GM12874 (cell line): ENCODE results near the gene MPG.

ENCODE experiments used
- TF ChIP-seq, protein P1 (sequence below): IDR thresholded peaks from 2 replicates; pipeline ENCODE4 v1.5.1; 2011; ENCODE audit warnings: low read depth, mild to moderate bottlenecking, control low read depth, low read length, moderate library complexity; ENCODE audit not compliant: insufficient read depth

MPG gene

GRCh38 chr16:62968-63391 lies 15.0 kb upstream of the MPG start:
- TF ChIP-seq, protein P1, sequence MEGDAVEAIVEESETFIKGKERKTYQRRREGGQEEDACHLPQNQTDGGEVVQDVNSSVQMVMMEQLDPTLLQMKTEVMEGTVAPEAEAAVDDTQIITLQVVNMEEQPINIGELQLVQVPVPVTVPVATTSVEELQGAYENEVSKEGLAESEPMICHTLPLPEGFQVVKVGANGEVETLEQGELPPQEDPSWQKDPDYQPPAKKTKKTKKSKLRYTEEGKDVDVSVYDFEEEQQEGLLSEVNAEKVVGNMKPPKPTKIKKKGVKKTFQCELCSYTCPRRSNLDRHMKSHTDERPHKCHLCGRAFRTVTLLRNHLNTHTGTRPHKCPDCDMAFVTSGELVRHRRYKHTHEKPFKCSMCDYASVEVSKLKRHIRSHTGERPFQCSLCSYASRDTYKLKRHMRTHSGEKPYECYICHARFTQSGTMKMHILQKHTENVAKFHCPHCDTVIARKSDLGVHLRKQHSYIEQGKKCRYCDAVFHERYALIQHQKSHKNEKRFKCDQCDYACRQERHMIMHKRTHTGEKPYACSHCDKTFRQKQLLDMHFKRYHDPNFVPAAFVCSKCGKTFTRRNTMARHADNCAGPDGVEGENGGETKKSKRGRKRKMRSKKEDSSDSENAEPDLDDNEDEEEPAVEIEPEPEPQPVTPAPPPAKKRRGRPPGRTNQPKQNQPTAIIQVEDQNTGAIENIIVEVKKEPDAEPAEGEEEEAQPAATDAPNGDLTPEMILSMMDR, result no peak

DNA sequence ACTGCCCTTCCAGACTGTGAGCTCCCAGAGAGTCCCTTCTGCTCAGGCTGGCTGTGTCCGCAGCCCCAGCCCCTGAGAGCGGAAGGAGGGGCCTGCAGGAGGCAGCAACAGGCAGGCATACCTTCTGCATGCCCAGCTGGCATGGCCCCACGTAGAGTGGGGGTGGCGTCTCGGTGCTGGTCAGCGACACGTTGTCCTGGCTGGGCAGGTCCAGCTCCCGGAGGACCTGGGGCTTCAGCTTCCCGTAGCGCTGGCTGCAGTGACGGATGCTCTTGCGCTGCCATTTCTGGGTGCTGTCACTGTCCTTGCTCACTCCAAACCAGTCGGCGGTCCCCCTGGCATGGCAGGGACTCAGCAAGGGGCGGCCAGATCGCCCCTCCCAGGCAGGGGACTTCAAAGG lies 14.6 kb upstream of the MPG start:
- TF ChIP-seq, protein P1, result no peak

GRCh38 chr16:63998-64913 lies 13.8 kb upstream of the MPG start:
- TF ChIP-seq, protein P1, result no peak

DNA sequence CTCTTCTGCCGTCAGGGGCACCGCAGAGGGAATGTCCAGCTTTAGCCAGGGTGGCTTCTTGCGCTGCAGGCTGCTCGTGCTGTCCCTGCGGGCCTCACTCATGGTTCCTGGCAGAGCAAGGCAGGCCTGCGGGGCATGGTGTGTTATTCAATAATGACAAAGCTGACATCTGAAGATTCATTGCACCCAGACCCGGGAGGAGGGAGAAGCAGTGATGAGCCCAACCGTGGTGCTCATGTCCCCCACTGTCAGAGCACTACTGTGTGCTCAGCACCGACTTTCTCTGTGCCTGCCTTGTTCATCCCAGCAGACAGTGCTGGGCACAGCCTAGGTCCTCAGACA lies 13.1 kb upstream of the MPG start:
- TF ChIP-seq, protein P1, result no peak

GRCh38 chr16:65745-66144 lies 12.3 kb upstream of the MPG start:
- TF ChIP-seq, protein P1, result peak; percentile 98

- TF ChIP-seq, protein P1, result no peak
These were observed 11.5 kb upstream of the MPG start for GRCh38 chr16:66309-67182.

DNA sequence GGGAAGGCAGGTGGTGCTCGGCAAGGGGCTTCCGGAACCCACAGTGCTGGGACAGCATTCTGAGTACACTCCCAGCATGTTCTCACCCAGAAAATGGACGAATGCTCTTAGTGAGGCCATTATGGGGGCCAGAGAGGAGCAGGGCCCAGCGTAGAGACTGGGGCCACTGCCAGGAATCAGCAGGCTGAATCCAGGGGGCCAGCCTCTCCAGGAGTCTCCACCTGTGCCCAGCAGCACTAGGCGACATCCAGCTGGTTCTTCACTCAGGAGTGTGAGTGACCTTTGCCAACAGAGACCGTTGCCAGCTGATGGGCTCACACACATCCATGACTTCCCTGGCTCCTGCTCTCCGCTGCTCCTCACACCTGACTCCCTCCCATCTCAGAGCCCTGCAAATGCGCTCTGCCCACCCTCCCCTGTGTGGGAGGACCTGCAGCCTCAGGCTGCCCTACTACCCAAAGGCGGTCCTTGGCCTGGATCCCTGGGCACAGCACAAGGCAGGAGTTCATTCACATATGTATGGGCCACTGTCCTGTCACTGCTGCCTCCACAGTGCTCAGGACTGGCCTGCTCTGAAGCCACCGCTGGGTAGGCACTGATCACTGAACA lies 10.7 kb upstream of the MPG start:
- TF ChIP-seq, protein P1, result no peak
